ENCODE data around the gene TIGD4. TPM values are rescaled to one million over a fixed set of nuclear protein-coding genes. Genes with fewer than 3 reads are reported as not detected.

Gene TIGD4
- 0.12 and 0.13 TPM in 2 replicates for total RNA-seq

GRCh38 chr4:152779513-152780266 is at the start of gene TIGD4, which contains the start of gene ARFIP1:
TIGD4 (minus strand) TSS chr4:152779730; CDS start chr4:152771004, 8,726 bp downstream.
ARFIP1 (plus strand) TSS chr4:152779954; CDS start chr4:152829634, 49,680 bp downstream.

Other genes with a start within 250 kb of the TIGD4 start
- 85.1 and 100 TPM in 2 replicates for gene FBXW7, start 243.6 kb downstream of the TIGD4 start, total RNA-seq
- 0.25 and 0.26 TPM in 2 replicates for gene TMEM154, start 99.7 kb downstream of the TIGD4 start, total RNA-seq
- 40.3 and 41.1 TPM in 2 replicates for gene ARFIP1, start 224 bp upstream of the TIGD4 start, total RNA-seq
- gene FHDC1, start 156.6 kb upstream of the TIGD4 start, total RNA-seq = under 0.01 TPM in 2 replicates

Data from aortic smooth muscle cell (primary cell).